ENCODE results near the gene TRIM13. TPM values are rescaled to one million over a fixed set of nuclear protein-coding genes. Genes with fewer than 3 reads are reported as not detected.

The TRIM13 gene
- total and polyA plus RNA-seq, 2 donors (not counting 1 experiment from before 2014, with no cell fraction given), result 28.9 to 45.9 TPM

DNA sequence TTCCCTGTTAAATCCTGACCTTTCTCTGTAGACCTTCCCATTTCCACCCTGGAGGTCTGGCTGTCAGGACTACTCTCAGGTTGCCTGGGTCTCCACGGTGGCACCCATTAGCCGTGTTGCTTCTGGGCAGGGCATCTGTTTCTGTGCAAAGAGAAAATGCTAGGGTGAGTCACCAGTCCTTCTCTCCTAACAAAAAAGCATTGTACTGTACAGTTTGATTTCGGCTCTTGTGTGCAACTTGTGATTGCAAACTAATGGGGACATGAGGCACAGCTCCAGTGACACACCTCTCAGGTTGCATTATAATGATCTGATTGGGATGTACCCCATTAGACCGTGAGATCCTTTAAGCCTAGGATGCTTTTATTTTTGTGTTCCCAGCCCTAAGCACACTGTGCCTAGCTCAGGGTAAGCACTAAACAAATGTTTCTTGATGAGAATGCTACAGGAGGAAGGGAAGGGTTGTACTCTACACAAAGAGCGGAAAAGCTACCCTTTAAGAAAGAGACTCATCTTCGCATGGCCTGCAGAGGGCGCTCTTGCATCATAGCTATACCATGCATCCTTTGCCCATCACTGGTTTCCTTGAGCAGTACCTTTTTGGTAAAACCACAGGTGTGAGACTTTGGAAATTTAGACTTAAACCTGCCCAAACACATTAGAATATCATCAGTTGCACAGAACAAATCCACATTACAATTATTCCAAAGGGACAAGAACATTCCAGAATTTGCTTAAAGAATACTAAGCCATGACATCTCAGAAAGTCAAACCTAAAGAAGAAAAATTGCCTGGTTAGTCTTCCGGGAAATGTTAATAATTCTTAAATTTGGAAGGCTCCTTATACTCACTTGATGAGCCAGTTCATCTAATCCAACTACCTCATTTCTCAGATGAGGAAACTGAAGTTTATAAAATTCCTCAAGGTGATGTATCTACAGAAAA lies 20.3 kb upstream of the TRIM13 start:
- Histone ChIP-seq H3K4me1 (ENCODE audit: control insufficient read depth in 2 of 2, insufficient read depth in 2 of 2, low read length in 2 of 2) (peaks cover 0 to 4% of the 10 kb centered on the region in 2 donors), H3K9me3 (ENCODE audit: control extremely low read depth in 1 of 3, control insufficient read depth in 2 of 3, insufficient read depth in 1 of 3, low read length in 2 of 3) (no peaks in the 10 kb centered on the region), H3K27me3 (replicated peaks in 1 of 4; ENCODE audit: control extremely low read depth in 1 of 4, control insufficient read depth in 3 of 4, insufficient read depth in 4 of 4, low read length in 3 of 4) (no peaks in the 10 kb centered on the region), H3K79me2 (ENCODE audit: control insufficient read depth, insufficient read depth, low read length) (no peaks in the 10 kb centered on the region), H3K4me2 (replicated peaks; ENCODE audit: low read depth, low read length, poor library complexity, severe bottlenecking) (no peak overlapping the region), H2AFZ (ENCODE audit: insufficient read depth, low read depth, low read length, poor library complexity, severe bottlenecking) (no peak overlapping the region), H3K4me3 (ENCODE audit: control extremely low read depth in 1 of 5, extremely low read depth in 1 of 5, insufficient read depth in 1 of 5, low read depth in 2 of 5, low read length in 4 of 5) (no peak overlapping the region), H3K27ac (ENCODE audit: low read length in 2 of 2) (no peak overlapping the region), H4K20me1 (ENCODE audit: control insufficient read depth, insufficient read depth, low read length, poor library complexity, severe bottlenecking) (no peaks in the 10 kb centered on the region), H3K36me3 (replicated peaks in 1 of 2; ENCODE audit: control extremely low read depth in 1 of 2, control insufficient read depth in 1 of 2, extremely low read depth in 1 of 2, insufficient read depth in 2 of 2, low read length in 1 of 2) (no peaks in the 10 kb centered on the region), H3K9ac (ENCODE audit: low read length) (no peak overlapping the region)
- WGBS (ENCODE audit: insufficient coverage), result 0% methylated on average over 2 of the region's 8 CpGs
- no peak for TF ChIP-seq EZH2 (IDR thresholded peaks at IDR 0.05; ENCODE audit: borderline replicate concordance, insufficient read depth, low read depth, low read length, poor library complexity, severe bottlenecking)
- TF ChIP-seq, protein P1, sequence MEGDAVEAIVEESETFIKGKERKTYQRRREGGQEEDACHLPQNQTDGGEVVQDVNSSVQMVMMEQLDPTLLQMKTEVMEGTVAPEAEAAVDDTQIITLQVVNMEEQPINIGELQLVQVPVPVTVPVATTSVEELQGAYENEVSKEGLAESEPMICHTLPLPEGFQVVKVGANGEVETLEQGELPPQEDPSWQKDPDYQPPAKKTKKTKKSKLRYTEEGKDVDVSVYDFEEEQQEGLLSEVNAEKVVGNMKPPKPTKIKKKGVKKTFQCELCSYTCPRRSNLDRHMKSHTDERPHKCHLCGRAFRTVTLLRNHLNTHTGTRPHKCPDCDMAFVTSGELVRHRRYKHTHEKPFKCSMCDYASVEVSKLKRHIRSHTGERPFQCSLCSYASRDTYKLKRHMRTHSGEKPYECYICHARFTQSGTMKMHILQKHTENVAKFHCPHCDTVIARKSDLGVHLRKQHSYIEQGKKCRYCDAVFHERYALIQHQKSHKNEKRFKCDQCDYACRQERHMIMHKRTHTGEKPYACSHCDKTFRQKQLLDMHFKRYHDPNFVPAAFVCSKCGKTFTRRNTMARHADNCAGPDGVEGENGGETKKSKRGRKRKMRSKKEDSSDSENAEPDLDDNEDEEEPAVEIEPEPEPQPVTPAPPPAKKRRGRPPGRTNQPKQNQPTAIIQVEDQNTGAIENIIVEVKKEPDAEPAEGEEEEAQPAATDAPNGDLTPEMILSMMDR (IDR thresholded peaks at IDR 0.05), result peak; percentile 98
- DNase-seq (peak; percentile 86), ATAC-seq (ENCODE audit: low read depth) (peak; percentile 78)
- Mint-ChIP-seq H3K9me3 (ENCODE audit: insufficient read depth) (no peaks in the 10 kb centered on the region), H3K27me3 (no peaks in the 10 kb centered on the region), H3K4me1 (peaks cover 4% of the 10 kb centered on the region), H3K27ac (no peak overlapping the region), H3K4me3 (no peak overlapping the region)
- intact Hi-C loops (cut with micrococcal nuclease), result loop anchor here (1.0 to 5.0 kb wide), 8 partner anchors 20 to 1311 kb away; partner anchors contain the start of gene TRIM13
- CTCF ChIA-PET, result interaction anchor here (0.6 to 7.7 kb wide), 57 partner anchors 8 to 1094 kb away, joined by 3 to 100 read pairs (median 4); partner anchors contain the start of genes RNASEH2B, SPRYD7 and TRIM13
- POLR2A ChIA-PET, result interaction anchor here (0.6 to 1.0 kb wide), 3 partner anchors 20 to 935 kb away, joined by 3 to 8 read pairs (median 4); partner anchors contain the start of gene TRIM13
